HG03354 (cell line): ENCODE results near the gene C1orf105.

ENCODE experiments used
- ATAC-seq: cut with Tn5 transposase; IDR thresholded peaks from one replicate; pipeline ENCODE4 v1.9.1; 2021; ENCODE audit warnings: mild to moderate bottlenecking; ENCODE audit not compliant: unreplicated experiment, poor library complexity, severe bottlenecking

The C1orf105 gene

GRCh38 chr1:172394811-172395210 lies 25.7 kb upstream of the C1orf105 start:
- ATAC-seq = no peak

- ATAC-seq = no peak
Observed at GRCh38 chr1:172395576-172395975, 24.9 kb upstream of the C1orf105 start.

GRCh38 chr1:172397221-172397620 lies 23.3 kb upstream of the C1orf105 start:
- ATAC-seq = no peak

GRCh38 chr1:172397633-172398032 lies 22.9 kb upstream of the C1orf105 start:
- ATAC-seq = no peak

GRCh38 chr1:172398193-172398592 lies 22.3 kb upstream of the C1orf105 start:
- no peak for ATAC-seq

GRCh38 chr1:172398970-172399755 lies 21.3 kb upstream of the C1orf105 start:
- no peak for ATAC-seq

GRCh38 chr1:172399756-172400721 lies 20.4 kb upstream of the C1orf105 start:
- ATAC-seq = no peak

- ATAC-seq = no peak
Observed at GRCh38 chr1:172400722-172401105, 19.8 kb upstream of the C1orf105 start.

GRCh38 chr1:172401477-172401876 lies 19.0 kb upstream of the C1orf105 start:
- ATAC-seq = no peak

GRCh38 chr1:172401892-172402291 lies 18.6 kb upstream of the C1orf105 start:
- ATAC-seq = no peak

- ATAC-seq = no peak
Observed at GRCh38 chr1:172402878-172403569, 17.5 kb upstream of the C1orf105 start.

- no peak for ATAC-seq
Observed at GRCh38 chr1:172404121-172404520, 16.4 kb upstream of the C1orf105 start.

GRCh38 chr1:172405912-172406311 lies 14.6 kb upstream of the C1orf105 start:
- no peak for ATAC-seq

- ATAC-seq = no peak
Observed at GRCh38 chr1:172406968-172407367, 13.5 kb upstream of the C1orf105 start.

GRCh38 chr1:172408958-172409357 lies 11.5 kb upstream of the C1orf105 start:
- no peak for ATAC-seq

GRCh38 chr1:172410027-172410426 lies 10.5 kb upstream of the C1orf105 start:
- ATAC-seq = no peak

- no peak for ATAC-seq
Observed at GRCh38 chr1:172411791-172412338, 8.6 kb upstream of the C1orf105 start.

- ATAC-seq = no peak
Observed at GRCh38 chr1:172414331-172414730, 6.2 kb upstream of the C1orf105 start.

- ATAC-seq = no peak
Observed at GRCh38 chr1:172416496-172417035, 3.9 kb upstream of the C1orf105 start.

- no peak for ATAC-seq
Observed at GRCh38 chr1:172417557-172417956, 2.9 kb upstream of the C1orf105 start.
